Right cardiac atrium (tissue), 5 donors: ENCODE measurements around the gene SLC25A43. TPM values are rescaled to one million over a fixed set of nuclear protein-coding genes. Genes with fewer than 3 reads are reported as not detected.
"Not testable (repeated sequence)": the region's sequence is repeated elsewhere in the genome, so short reads cannot be mapped to it uniquely, and the experiment has no call there.

Source experiments
- ATAC-seq, 2 donors: fragments of 200-7000 bp; cut with Tn5 transposase; one replicate each; pipeline versions ENCODE4 v1.8.0 to v1.9.1; 2020; ENCODE audit warnings: moderate library complexity in 2 of 2, mild to moderate bottlenecking in 1 of 2
- DNase-seq, 3 donors: peaks; one replicate each; pipeline ENCODE4 v3.0.0-alpha.2; 2020
- H3K27ac ChIP-seq: one replicate; pipeline ENCODE4 v1.5.1; 2013; ENCODE audit warnings: mild to moderate bottlenecking, low read length, control low read depth, moderate library complexity
- H3K27me3 ChIP-seq: one replicate; pipeline ENCODE4 v1.6.1; 2013; ENCODE audit not compliant: control insufficient read depth, insufficient read depth
- H3K4me1 ChIP-seq: one replicate; pipeline ENCODE4 v1.6.1; 2013; ENCODE audit warnings: low read length; ENCODE audit not compliant: control insufficient read depth, insufficient read depth
- H3K4me3 ChIP-seq: one replicate; pipeline ENCODE4 v1.5.1; 2013; ENCODE audit warnings: low read length, control low read depth
- H3K9me3 ChIP-seq: one replicate; pipeline ENCODE4 v1.6.1; 2013; ENCODE audit warnings: low read length; ENCODE audit not compliant: control insufficient read depth
- WGBS: extraction: QIAGEN DNeasy Blood & Tissue Kit; methylation state at CpG from one replicate; pipeline ENCODE4 v1.1.7; 2013; 5-methylcytosine and 5-hydroxymethylcytosine counted together
- intact Hi-C, 4 donors: fragments of 100-400 bp; cut with DNase I; formaldehyde crosslinking; loops; one replicate each; pipeline versions ENCODE4 v1.11.0 to v1.14.0; 2022 to 2023
- long read RNA-seq, 4 donors: library from polyadenylated mRNA; unstranded; transcript quantifications; one replicate each; pipeline ENCODE4 v2.0.0, GENCODE V29; 2020 to 2021
- polyA plus RNA-seq: library from polyadenylated mRNA; stranded (reverse); fragments of 200-250 nt; gene quantifications from one replicate; pipeline ENCODE4 v1.2.3, GENCODE V29; 2013
- total RNA-seq, 4 donors: library from RNA; stranded (reverse); fragmentation: NEBNext Ultra II Directional; extraction: Animal tissue kit (Norgen Biotek cat#: 25700); gene quantifications; one replicate each; pipeline ENCODE4 v1.2.1, GENCODE V29; 2021
- donor health status: healthy with polysubstance abuse.
- donor health status: DM: no; HTN: yes; CAD: no.
- donor health status: DM: no; HTN: no; CAD: no.
- donor health status: DM: no; HTN: yes; CAD: no; lungs with severe emphysema.
- donor health status: DM: yes; HTN: yes; CAD: no.

Gene SLC25A43
- total RNA-seq (1 to 10 TPM; 3.9 to 6.0 (median 5.3) TPM), polyA plus RNA-seq (4.3 TPM)
- long read RNA-seq, donor 1, transcript SLC25A43-201 (5 exons, 2,783 nt) = major isoform, 19 of 27 reads
- long read RNA-seq, donor 1, partial matches to known transcripts = 6 of 27 reads
- long read RNA-seq, donor 1, other reads (novel, unspliced or antisense) = 2 of 27 reads
- long read RNA-seq, donor 2, partial matches to known transcripts = 2 of 3 reads
- long read RNA-seq, donor 2, other reads (novel, unspliced or antisense) = 1 of 3 reads
- long read RNA-seq, donor 3, transcript SLC25A43-201 (5 exons, 2,783 nt) = major isoform, 10 of 21 reads
- long read RNA-seq, donor 3, partial matches to known transcripts = 6 of 21 reads
- long read RNA-seq, donor 3, other reads (novel, unspliced or antisense) = 5 of 21 reads
- long read RNA-seq, donor 4, transcript SLC25A43-201 (5 exons, 2,783 nt) = major isoform, 6 of 9 reads
- long read RNA-seq, donor 4, partial matches to known transcripts = 1 of 9 reads
- long read RNA-seq, donor 4, other reads (novel, unspliced or antisense) = 2 of 9 reads

GRCh38 chrX:119398974-119399771, at the start of gene SLC25A43:
Gene SLC25A43 (plus strand): TSS chrX:119399336. CDS start chrX:119399404, 68 bp downstream.
- under 1% methylated on average over 76 of the region's 77 CpGs for WGBS
- ATAC-seq (peak; percentile 96), DNase-seq (peak; percentile 51 to 77 (median 74))
- H3K27ac ChIP-seq = peak within 1 kb of the TSS; percentile 76
- intact Hi-C loops = no loop called here
- no peaks in the 10 kb centered on the region for H3K9me3 ChIP-seq
- no peaks in the 10 kb centered on the region for H3K4me1 ChIP-seq
- H3K27me3 ChIP-seq = no peaks in the 10 kb centered on the region
- H3K4me3 ChIP-seq = peak within 1 kb of the TSS; percentile 94

GRCh38 chrX:119359618-119360382, 39.3 kb upstream of the SLC25A43 start:
- peak in 2 of 3 donors; percentile 26 to 38 for DNase-seq
- 63% methylated on average over 4 of the region's 4 CpGs for WGBS
- no peaks in the 10 kb centered on the region for H3K9me3 ChIP-seq
- H3K27ac ChIP-seq = no peak overlapping the region
- intact Hi-C loops = no loop called here
- ATAC-seq = no peak
- H3K4me1 ChIP-seq = no peaks in the 10 kb centered on the region
- no peaks in the 10 kb centered on the region for H3K27me3 ChIP-seq
- H3K4me3 ChIP-seq = no peak overlapping the region

- DNase-seq, H3K4me1 ChIP-seq, ATAC-seq, H3K27me3 ChIP-seq, H3K9me3 ChIP-seq, intact Hi-C loops, H3K4me3 ChIP-seq, H3K27ac ChIP-seq: not testable (repeated sequence)
- WGBS = over 99% methylated on average over 15 of the region's 27 CpGs
These were observed 37.7 kb upstream of the SLC25A43 start for GRCh38 chrX:119361451-119361850.

- ATAC-seq, intact Hi-C loops, H3K27ac ChIP-seq, H3K4me1 ChIP-seq, H3K27me3 ChIP-seq, H3K4me3 ChIP-seq, H3K9me3 ChIP-seq: not testable (repeated sequence)
- WGBS = 96% methylated on average over 15 of the region's 24 CpGs
- peak in 1 of 3 donors; percentile 52 for DNase-seq
These were observed 37.1 kb upstream of the SLC25A43 start for GRCh38 chrX:119362074-119362473.

GRCh38 chrX:119363391-119363790, 35.7 kb upstream of the SLC25A43 start:
- Histone ChIP-seq H3K4me3 (no peak overlapping the region), H3K27ac (no peak overlapping the region), H3K27me3 (no peaks in the 10 kb centered on the region), H3K4me1 (no peaks in the 10 kb centered on the region), H3K9me3 (no peaks in the 10 kb centered on the region)
- WGBS = 71% methylated on average over 6 of the region's 6 CpGs
- ATAC-seq (no peak), DNase-seq (no peak)
- intact Hi-C loops = no loop called here

- H3K27me3 ChIP-seq, H3K27ac ChIP-seq, H3K9me3 ChIP-seq, H3K4me3 ChIP-seq, DNase-seq, ATAC-seq, H3K4me1 ChIP-seq, intact Hi-C loops: not testable (repeated sequence)
- WGBS = 76% methylated on average over 2 of the region's 2 CpGs
These were observed 27.3 kb upstream of the SLC25A43 start for GRCh38 chrX:119371861-119372260.

- intact Hi-C loops = no loop called here
- Histone ChIP-seq H3K9me3 (no peaks in the 10 kb centered on the region), H3K4me3 (no peak overlapping the region), H3K4me1 (no peaks in the 10 kb centered on the region), H3K27ac (no peak overlapping the region), H3K27me3 (no peaks in the 10 kb centered on the region)
- DNase-seq (no peak), ATAC-seq (no peak)
- 59% methylated on average over 2 of the region's 2 CpGs for WGBS
These were observed 24.4 kb upstream of the SLC25A43 start for GRCh38 chrX:119374736-119375135.

- intact Hi-C loops = no loop called here
- DNase-seq (no peak), ATAC-seq (no peak)
- H3K27me3 ChIP-seq = no peaks in the 10 kb centered on the region
- H3K4me3 ChIP-seq = no peak overlapping the region
- no peaks in the 10 kb centered on the region for H3K9me3 ChIP-seq
- H3K4me1 ChIP-seq = no peaks in the 10 kb centered on the region
- 84% methylated on average over 3 of the region's 3 CpGs for WGBS
- H3K27ac ChIP-seq = no peak overlapping the region
These were observed 23.6 kb upstream of the SLC25A43 start for GRCh38 chrX:119375561-119375960.

- intact Hi-C loops = no loop called here
- ATAC-seq = no peak
- no peak overlapping the region for H3K4me3 ChIP-seq
- WGBS = 83% methylated on average over 5 of the region's 5 CpGs
- no peak overlapping the region for H3K27ac ChIP-seq
- no peaks in the 10 kb centered on the region for H3K27me3 ChIP-seq
- no peaks in the 10 kb centered on the region for H3K4me1 ChIP-seq
- H3K9me3 ChIP-seq = no peaks in the 10 kb centered on the region
- no peak for DNase-seq
These were observed 22.8 kb upstream of the SLC25A43 start for GRCh38 chrX:119376312-119376711.

- H3K27me3 ChIP-seq = no peaks in the 10 kb centered on the region
- no peaks in the 10 kb centered on the region for H3K4me1 ChIP-seq
- 35% methylated on average over 1 of the region's 1 CpG for WGBS
- H3K27ac ChIP-seq = no peak overlapping the region
- no peak for DNase-seq
- no peaks in the 10 kb centered on the region for H3K9me3 ChIP-seq
- no peak for ATAC-seq
- intact Hi-C loops = no loop called here
- no peak overlapping the region for H3K4me3 ChIP-seq
These were observed 17.7 kb upstream of the SLC25A43 start for GRCh38 chrX:119381349-119381944.
